ENCODE results near the gene DENND2C.

Gene DENND2C

GRCh38 chr1:114545796-114546195 is 124.1 kb downstream of the DENND2C start:
- no peak for DNase-seq

- DNase-seq, result no peak
Observed at GRCh38 chr1:114545315-114545714, 124.5 kb downstream of the DENND2C start.

GRCh38 chr1:114540821-114541220 is 129.0 kb downstream of the DENND2C start:
- DNase-seq, result no peak

- no peak for DNase-seq
Observed at GRCh38 chr1:114540272-114540671, 129.6 kb downstream of the DENND2C start.

DNA sequence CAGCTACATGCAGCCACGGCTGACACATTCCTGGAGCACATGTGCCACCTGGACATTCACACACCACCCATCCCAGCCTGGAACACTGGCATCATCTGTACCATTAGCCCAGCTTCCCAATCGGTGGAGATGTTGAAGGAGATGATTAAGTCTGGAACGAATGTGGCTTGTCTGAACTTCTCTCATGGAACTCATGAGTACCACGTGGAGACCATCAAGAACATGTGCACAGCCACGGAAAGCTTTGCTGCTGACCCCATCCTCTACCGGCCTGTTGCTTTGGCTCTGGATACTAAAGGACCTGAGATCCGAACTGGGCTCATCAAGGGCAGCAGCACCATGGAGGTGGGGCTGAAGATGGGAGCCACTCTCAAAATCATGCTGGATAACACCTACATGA is 133.8 kb downstream of the DENND2C start:
- DNase-seq, result no peak

- no peak for DNase-seq
Observed at GRCh38 chr1:114535401-114535800, 134.4 kb downstream of the DENND2C start.
